GM12801 (cell line): Measurements from ENCODE around the gene IGSF22.
A peak's percentile ranks its signal among the peaks of the same experiment; 100 is the strongest.

Experiments used
- CTCF ChIP-seq: IDR thresholded peaks from one replicate; pipeline ENCODE4 v1.5.1; 2011; ENCODE audit warnings: control low read depth; ENCODE audit not compliant: insufficient read length; ENCODE audit errors: extremely low read depth

Gene IGSF22

GRCh38 chr11:18731949-18732821, 6.2 kb upstream of the IGSF22 start:
- TF ChIP-seq CTCF = peak; percentile 86

- no peak for TF ChIP-seq CTCF
Measured at GRCh38 chr11:18731441-18731840, 5.5 kb upstream of the IGSF22 start.

- no peak for TF ChIP-seq CTCF
Measured at GRCh38 chr11:18730020-18730419, 4.0 kb upstream of the IGSF22 start.

GRCh38 chr11:18729426-18729825, 3.4 kb upstream of the IGSF22 start:
- TF ChIP-seq CTCF = no peak

GRCh38 chr11:18728658-18729057, 2.7 kb upstream of the IGSF22 start:
- no peak for TF ChIP-seq CTCF

GRCh38 chr11:18727479-18728236, 1.7 kb upstream of the IGSF22 start:
- peak; percentile 39 for TF ChIP-seq CTCF

- TF ChIP-seq CTCF = no peak
Measured at GRCh38 chr11:18723991-18724390, 2.0 kb downstream of the IGSF22 start.
